ENCODE measurements around the gene DNMT3A.
"Not testable (repeated sequence)": the region's sequence is repeated elsewhere in the genome, so short reads cannot be mapped to it uniquely, and the experiment has no call there.

DNMT3A gene

DNA sequence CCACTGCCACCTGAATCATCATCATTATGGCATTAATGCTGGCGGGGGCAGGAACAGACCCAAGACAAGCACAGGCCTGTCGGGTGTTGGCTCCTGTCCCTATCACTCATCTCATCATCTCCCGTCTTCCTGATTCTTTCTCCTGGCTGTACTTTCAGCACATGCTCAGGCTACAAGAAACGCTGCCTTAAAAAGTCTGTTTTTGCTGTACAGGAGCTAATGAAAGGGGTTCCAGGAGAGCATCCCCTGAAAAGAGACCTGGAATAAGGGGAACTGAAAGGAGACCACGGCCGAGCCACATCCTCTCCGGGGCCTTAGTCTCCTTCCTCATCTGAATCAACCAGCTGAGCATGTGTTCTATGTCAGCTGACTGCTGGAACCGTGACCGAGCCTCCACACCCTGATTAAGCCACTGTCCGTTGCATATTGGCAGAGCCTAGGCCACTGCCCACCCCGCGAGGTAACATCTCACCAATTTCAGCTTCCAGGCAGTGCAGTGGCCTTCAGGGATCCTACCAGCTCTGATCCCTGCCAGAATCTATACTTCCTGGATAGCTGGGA is 62.6 kb downstream of the DNMT3A start:
- H3K27me3 ChIP-seq (ENCODE audit: insufficient read depth, low read length) = no peaks in the 10 kb centered on the region
- no peak overlapping the region for H3K27ac ChIP-seq (ENCODE audit: low read depth, low read length)
- peaks cover 22% of the 10 kb centered on the region for H3K4me1 ChIP-seq (ENCODE audit: insufficient read depth, low read length)
- no peaks in the 10 kb centered on the region for H3K9me3 ChIP-seq (ENCODE audit: insufficient read depth, low read depth, low read length)
- no peaks in the 10 kb centered on the region for H3K36me3 ChIP-seq (ENCODE audit: insufficient read depth, low read length)
- no peak overlapping the region for H3K4me3 ChIP-seq (ENCODE audit: low read length)
- 92% methylated on average over 12 of the region's 12 CpGs for WGBS
- no peak overlapping the region for H3K9ac ChIP-seq (ENCODE audit: low read depth, low read length)

DNA sequence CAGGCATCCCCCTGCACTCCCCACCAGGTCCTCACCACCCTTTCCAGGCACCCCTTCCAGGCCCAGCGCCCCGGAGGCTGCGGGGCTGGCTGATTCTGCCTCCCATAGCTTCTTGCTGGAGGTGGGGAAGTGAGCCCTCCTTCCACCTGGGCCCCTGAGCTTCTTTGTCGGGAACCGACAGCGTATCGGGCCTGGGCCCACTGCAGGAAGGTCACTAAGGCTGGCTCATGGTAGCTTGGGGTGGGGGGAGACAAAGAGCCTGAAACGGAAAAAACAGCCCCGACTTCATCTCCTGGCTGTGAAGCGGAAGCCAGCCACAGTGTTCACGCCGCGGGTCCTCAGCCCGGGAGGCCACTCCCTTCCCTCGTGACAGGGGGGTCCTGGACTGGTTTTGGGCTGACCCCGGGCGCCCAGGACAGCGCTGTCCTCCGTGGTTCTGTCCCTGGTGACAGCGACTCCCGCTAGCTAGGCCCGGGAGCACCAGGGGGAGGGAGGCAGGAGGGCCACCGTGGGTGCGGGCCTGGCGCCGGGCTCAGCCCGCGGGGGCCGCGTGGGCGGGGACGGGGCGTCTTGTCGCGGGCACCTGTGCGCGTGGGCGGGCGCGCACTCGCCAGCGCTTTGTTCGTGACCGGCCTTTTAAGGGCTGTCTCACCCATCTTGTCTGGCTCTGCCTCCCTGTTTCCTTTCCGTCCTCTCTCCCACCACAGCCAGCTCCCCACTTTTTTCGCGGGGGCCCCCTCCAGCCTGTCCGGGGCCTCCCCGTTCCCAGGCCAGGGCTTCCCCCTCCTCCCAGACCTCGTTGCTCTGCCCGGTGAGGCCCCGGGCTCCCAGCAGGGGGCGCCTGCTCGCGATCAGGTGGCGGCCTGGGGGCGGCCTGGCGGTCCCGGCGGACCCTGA is 64.9 kb downstream of the DNMT3A start:
- Histone ChIP-seq H3K9me3 (ENCODE audit: insufficient read depth, low read depth, low read length) (no peaks in the 10 kb centered on the region), H3K4me3 (ENCODE audit: low read length) (peak overlapping the region; percentile 49), H3K36me3 (ENCODE audit: insufficient read depth, low read length) (no peaks in the 10 kb centered on the region), H3K27ac (ENCODE audit: low read depth, low read length) (peak overlapping the region; percentile 12; the same call in 1 of the 2 replicates), H3K4me1 (ENCODE audit: insufficient read depth, low read length) (peaks cover 22% of the 10 kb centered on the region), H3K27me3 (ENCODE audit: insufficient read depth, low read length) (no peaks in the 10 kb centered on the region), H3K9ac (ENCODE audit: low read depth, low read length) (peak overlapping the region; percentile 76)
- 23% methylated on average over 60 of the region's 60 CpGs for WGBS

DNA sequence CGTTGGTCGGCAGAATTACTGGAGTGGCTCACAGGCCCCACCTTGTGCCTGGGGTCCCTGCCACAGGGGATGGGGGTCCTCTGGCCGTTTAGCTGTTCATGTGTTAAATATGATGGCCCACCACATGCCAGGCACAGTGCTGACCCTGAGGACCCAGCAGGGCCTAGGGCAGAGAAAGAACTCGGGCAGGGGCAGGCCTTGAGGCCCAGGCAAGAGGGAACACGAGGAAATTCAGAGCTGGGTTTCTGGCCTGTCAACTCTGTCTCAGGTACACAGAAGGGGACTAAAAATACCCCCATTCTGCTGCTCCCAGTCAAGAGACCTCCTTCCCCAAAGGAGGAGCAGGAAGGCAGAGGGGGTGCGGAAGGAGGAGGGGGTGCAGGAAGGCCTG is 66.2 kb downstream of the DNMT3A start:
- WGBS = 69% methylated on average over 6 of the region's 6 CpGs
- H3K4me1 ChIP-seq (ENCODE audit: insufficient read depth, low read length) = peaks cover 20% of the 10 kb centered on the region

DNA sequence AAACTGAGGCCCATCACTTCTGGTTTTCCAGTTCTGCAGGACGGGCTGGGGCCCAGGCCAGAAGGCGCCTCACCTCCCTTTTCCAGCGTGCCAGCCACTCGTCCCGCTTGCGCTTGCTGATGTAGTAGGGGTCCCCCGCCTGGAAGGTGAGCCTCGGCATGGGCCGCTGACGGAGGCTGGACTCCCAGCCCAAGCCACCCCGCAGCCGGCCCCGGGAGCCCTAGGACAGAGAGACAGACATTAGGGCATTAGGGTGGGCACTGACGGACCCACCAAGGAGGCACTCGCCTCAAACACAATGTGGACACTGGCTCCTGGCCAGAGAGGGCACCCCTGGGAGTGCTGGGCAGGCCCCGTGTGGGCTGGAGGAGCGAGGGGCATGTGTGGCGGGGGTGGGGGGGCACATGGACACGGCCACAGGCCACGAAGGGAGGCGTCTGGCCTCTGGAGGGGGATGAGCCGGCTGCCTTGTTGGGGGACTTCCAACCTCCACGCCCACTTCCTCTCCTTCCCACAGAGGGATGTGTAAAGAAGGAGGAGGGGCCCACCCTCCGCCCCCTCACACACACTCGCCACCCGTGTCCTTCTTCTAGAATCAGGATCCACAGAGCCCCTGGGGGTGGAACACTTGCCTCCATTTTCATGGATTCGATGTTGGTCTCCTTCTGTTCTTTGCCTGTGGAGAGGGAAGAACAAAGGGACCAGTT is 66.7 kb downstream of the DNMT3A start:
- 90% methylated on average over 22 of the region's 27 CpGs for WGBS
- Histone ChIP-seq H3K9ac (ENCODE audit: low read depth, low read length) (no peak overlapping the region), H3K27me3 (ENCODE audit: insufficient read depth, low read length) (no peaks in the 10 kb centered on the region), H3K36me3 (ENCODE audit: insufficient read depth, low read length) (no peaks in the 10 kb centered on the region), H3K4me3 (ENCODE audit: low read length) (no peak overlapping the region), H3K4me1 (ENCODE audit: insufficient read depth, low read length) (peaks cover 23% of the 10 kb centered on the region), H3K9me3 (ENCODE audit: insufficient read depth, low read depth, low read length) (no peaks in the 10 kb centered on the region), H3K27ac (ENCODE audit: low read depth, low read length) (no peak overlapping the region; the same call in 1 of the 2 replicates)

More for the DNA sequence above, 66.2 kb downstream of the DNMT3A start:
- Histone ChIP-seq H3K36me3 (ENCODE audit: insufficient read depth, low read length) (no peaks in the 10 kb centered on the region), H3K9me3 (ENCODE audit: insufficient read depth, low read depth, low read length) (no peaks in the 10 kb centered on the region), H3K4me3 (ENCODE audit: low read length) (no peak overlapping the region), H3K9ac (ENCODE audit: low read depth, low read length) (no peak overlapping the region), H3K27me3 (ENCODE audit: insufficient read depth, low read length) (no peaks in the 10 kb centered on the region), H3K27ac (ENCODE audit: low read depth, low read length) (peak overlapping the region; percentile 23; the same call in 1 of the 2 replicates)

DNA sequence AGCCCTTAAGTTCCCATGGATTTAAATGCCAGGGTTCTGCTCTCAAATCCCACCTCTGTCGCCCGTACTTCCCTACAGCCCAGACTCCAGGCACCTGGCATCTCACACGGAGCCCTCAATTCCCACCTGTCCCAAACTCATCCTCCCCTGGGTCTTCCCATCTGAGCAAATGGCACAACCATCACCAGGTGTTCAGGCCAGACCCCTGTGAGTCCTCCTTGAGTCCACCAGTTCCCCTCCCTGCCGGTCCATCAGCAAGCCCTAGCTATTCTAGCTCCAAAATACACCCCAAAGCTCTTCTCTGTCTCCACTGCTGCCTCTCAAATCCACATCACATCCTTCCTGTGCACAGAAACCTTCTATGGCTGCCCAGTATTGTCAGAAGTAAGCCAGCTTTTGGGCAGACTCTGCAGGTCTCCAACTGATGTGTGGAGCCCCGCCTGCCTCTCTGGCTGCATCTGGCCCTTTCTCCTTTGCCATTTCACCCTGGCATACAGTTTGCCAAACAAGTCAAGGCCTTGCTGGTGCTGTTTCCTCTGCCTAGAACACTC is 67.7 kb downstream of the DNMT3A start:
- Histone ChIP-seq H3K9me3 (ENCODE audit: insufficient read depth, low read depth, low read length) (no peaks in the 10 kb centered on the region), H3K9ac (ENCODE audit: low read depth, low read length) (no peak overlapping the region), H3K36me3 (ENCODE audit: insufficient read depth, low read length) (no peaks in the 10 kb centered on the region), H3K27me3 (ENCODE audit: insufficient read depth, low read length) (no peaks in the 10 kb centered on the region), H3K27ac (ENCODE audit: low read depth, low read length) (no peak overlapping the region), H3K4me3 (ENCODE audit: low read length) (no peak overlapping the region), H3K4me1 (ENCODE audit: insufficient read depth, low read length) (peaks cover 30% of the 10 kb centered on the region)
- WGBS = 91% methylated on average over 5 of the region's 5 CpGs

DNA sequence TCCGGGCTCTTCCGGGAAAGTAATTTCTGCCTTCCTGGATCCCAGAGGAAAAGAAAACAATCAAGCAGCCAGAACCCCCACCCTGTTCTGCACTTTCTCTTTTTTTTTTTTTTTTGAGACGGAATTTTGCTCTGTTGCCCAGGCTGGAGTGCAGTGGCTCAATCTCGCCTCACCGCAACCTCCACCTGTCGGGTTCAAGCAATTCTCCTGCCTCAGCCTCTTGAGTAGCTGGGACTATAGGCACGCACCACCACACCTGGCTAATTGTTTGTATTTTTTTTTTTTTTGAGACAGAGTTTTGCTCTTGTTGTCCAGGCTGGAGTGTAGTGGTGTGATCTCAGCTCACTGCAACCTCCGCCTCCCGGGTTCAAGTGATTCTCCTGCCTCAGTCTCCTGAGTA is 69.0 kb downstream of the DNMT3A start:
- 89% methylated on average over 8 of the region's 9 CpGs for WGBS
- not testable (repeated sequence) for H3K27me3 ChIP-seq (ENCODE audit: insufficient read depth, low read length); H3K36me3 ChIP-seq (ENCODE audit: insufficient read depth, low read length); H3K27ac ChIP-seq (ENCODE audit: low read depth, low read length); H3K9ac ChIP-seq (ENCODE audit: low read depth, low read length); H3K4me3 ChIP-seq (ENCODE audit: low read length); H3K9me3 ChIP-seq (ENCODE audit: insufficient read depth, low read depth, low read length)
- H3K4me1 ChIP-seq (ENCODE audit: insufficient read depth, low read length) = peaks cover 27% of the 10 kb centered on the region

DNA sequence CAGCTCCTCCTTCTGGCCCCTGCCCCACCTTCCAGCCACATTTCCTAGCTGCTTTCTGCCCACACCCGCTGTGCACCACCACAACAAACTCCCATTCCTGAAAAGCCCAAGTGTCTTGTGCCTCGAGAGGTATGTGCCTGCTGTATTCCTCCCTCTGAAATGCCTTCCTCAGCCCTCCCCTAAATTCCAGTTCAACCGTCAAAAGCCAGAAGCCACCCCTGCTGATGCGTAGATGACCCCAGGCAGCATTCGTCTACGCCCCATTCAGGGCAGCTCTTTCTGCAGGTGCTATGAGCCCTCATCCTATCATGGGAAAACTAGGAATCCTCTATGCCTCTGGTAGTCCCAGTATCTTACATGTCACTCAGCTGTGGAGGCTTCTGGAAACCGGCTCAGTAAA is 71.7 kb downstream of the DNMT3A start:
- WGBS = 26% methylated on average over 7 of the region's 7 CpGs
- no peak overlapping the region for H3K9ac ChIP-seq (ENCODE audit: low read depth, low read length)
- H3K27me3 ChIP-seq (ENCODE audit: insufficient read depth, low read length) = no peaks in the 10 kb centered on the region
- peak overlapping the region; percentile 56; the same call in 1 of the 2 replicates for H3K27ac ChIP-seq (ENCODE audit: low read depth, low read length)
- H3K36me3 ChIP-seq (ENCODE audit: insufficient read depth, low read length) = no peaks in the 10 kb centered on the region; the same call in 1 of the 2 replicates
- H3K4me3 ChIP-seq (ENCODE audit: low read length) = no peak overlapping the region
- H3K4me1 ChIP-seq (ENCODE audit: insufficient read depth, low read length) = peaks cover 17% of the 10 kb centered on the region
- no peaks in the 10 kb centered on the region for H3K9me3 ChIP-seq (ENCODE audit: insufficient read depth, low read depth, low read length)

DNA sequence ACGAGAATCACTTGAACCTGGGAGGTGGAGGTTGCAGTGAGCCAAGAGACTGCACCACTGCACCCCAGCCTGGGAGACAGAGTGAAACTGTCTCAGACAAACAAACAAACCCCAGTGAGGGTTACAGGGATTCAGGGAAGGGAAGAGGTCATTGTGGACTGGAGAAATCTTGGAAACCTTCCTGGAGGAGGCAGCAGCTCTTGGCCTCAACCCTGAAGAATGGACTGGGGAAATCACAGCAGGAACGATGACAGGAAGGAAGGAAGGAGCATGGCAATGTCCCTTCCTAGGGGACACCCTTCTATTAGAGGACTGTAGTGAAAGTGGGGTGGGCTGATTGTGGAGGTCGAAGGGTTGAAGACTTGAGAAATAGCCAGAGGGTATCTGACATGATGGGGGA is 72.5 kb downstream of the DNMT3A start:
- H3K4me3 ChIP-seq (ENCODE audit: low read length) = no peak overlapping the region
- H3K36me3 ChIP-seq (ENCODE audit: insufficient read depth, low read length) = no peaks in the 10 kb centered on the region; the same call in 1 of the 2 replicates
- WGBS = 87% methylated on average over 3 of the region's 3 CpGs
- H3K27me3 ChIP-seq (ENCODE audit: insufficient read depth, low read length) = no peaks in the 10 kb centered on the region
- peaks cover 21% of the 10 kb centered on the region for H3K4me1 ChIP-seq (ENCODE audit: insufficient read depth, low read length)
- no peak overlapping the region for H3K27ac ChIP-seq (ENCODE audit: low read depth, low read length)
- H3K9ac ChIP-seq (ENCODE audit: low read depth, low read length) = no peak overlapping the region
- H3K9me3 ChIP-seq (ENCODE audit: insufficient read depth, low read depth, low read length) = no peaks in the 10 kb centered on the region

DNA sequence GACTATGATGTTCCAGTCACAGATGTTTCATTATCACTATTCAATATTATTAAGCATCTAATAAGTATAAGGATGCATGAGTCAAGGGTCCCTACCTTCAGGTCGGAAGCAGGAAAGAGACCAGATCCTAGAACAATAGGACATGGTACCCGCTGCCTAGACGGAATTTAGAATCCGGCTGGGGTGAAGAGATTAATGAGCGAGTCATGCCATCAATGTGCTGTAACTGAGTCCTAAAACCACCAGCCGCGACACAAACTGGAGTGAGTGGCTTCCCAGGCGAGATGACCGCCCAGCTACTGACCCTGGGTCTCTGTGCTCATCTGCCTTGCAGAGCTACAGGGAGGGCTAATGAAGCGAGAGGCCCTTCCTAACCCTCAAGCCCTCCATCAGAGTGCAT is 73.6 kb downstream of the DNMT3A start:
- Histone ChIP-seq H3K27ac (ENCODE audit: low read depth, low read length) (no peak overlapping the region), H3K4me3 (ENCODE audit: low read length) (no peak overlapping the region), H3K36me3 (ENCODE audit: insufficient read depth, low read length) (no peaks in the 10 kb centered on the region; the same call in 1 of the 2 replicates), H3K27me3 (ENCODE audit: insufficient read depth, low read length) (no peaks in the 10 kb centered on the region), H3K9ac (ENCODE audit: low read depth, low read length) (no peak overlapping the region), H3K9me3 (ENCODE audit: insufficient read depth, low read depth, low read length) (no peaks in the 10 kb centered on the region), H3K4me1 (ENCODE audit: insufficient read depth, low read length) (peaks cover 30% of the 10 kb centered on the region)
- WGBS = 95% methylated on average over 10 of the region's 10 CpGs

DNA sequence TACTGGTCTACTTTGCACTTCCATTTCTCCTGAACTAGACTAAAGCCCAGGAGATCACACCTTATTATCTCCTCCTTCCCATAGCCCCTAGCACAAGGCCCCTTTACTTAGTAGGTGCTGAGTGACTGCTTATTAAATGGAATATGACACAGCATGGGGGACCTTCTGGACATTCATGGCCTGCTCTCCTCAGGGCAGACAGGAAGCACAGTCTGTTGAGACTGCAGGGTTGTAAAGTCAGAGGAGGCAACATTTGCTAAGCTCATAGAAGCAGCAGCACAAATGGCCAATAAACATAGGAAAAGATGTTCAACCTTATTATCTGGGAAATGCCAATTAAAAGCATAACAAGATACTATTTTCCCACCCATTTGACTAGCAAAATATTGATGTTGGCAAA is 75.3 kb downstream of the DNMT3A start:
- H3K9me3 ChIP-seq (ENCODE audit: insufficient read depth, low read depth, low read length) = no peaks in the 10 kb centered on the region
- no peak overlapping the region for H3K27ac ChIP-seq (ENCODE audit: low read depth, low read length)
- H3K4me1 ChIP-seq (ENCODE audit: insufficient read depth, low read length) = peaks cover 38% of the 10 kb centered on the region
- H3K4me3 ChIP-seq (ENCODE audit: low read length) = no peak overlapping the region
- H3K9ac ChIP-seq (ENCODE audit: low read depth, low read length) = no peak overlapping the region
- no peaks in the 10 kb centered on the region; the same call in 1 of the 2 replicates for H3K36me3 ChIP-seq (ENCODE audit: insufficient read depth, low read length)
- no peaks in the 10 kb centered on the region for H3K27me3 ChIP-seq (ENCODE audit: insufficient read depth, low read length)

DNA sequence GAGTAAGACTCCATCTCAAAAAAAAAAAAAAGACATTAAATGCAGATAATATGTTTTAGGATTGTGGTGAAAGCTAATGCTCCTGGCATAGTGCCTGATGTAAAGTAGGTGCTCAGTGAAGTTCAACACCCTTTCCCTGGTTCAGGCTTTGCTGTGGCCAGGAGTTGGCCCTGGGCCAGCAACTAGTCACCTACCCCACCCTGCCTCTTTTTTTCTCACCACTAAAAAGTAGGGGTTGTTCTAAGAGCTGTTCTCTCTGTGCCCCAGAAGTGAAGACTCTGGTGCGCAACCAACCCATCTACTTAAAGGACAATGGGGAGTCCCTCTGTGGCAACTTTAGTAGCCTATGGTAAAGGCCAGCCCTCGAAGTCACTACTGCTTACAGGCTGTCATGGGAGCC is 75.9 kb downstream of the DNMT3A start:
- H3K36me3 ChIP-seq (ENCODE audit: insufficient read depth, low read length) = no peaks in the 10 kb centered on the region; the same call in 1 of the 2 replicates
- 93% methylated on average over 2 of the region's 2 CpGs for WGBS

More for the DNA sequence above, 75.9 kb downstream of the DNMT3A start:
- Histone ChIP-seq H3K4me1 (ENCODE audit: insufficient read depth, low read length) (peaks cover 39% of the 10 kb centered on the region), H3K27me3 (ENCODE audit: insufficient read depth, low read length) (no peaks in the 10 kb centered on the region), H3K9ac (ENCODE audit: low read depth, low read length) (no peak overlapping the region), H3K9me3 (ENCODE audit: insufficient read depth, low read depth, low read length) (no peaks in the 10 kb centered on the region), H3K4me3 (ENCODE audit: low read length) (no peak overlapping the region), H3K27ac (ENCODE audit: low read depth, low read length) (no peak overlapping the region)

All from HUES64 (cell line).